ENCODE measurements around the gene GPATCH8. TPM values are rescaled to one million over a fixed set of nuclear protein-coding genes. Genes with fewer than 3 reads are reported as not detected.
"Not testable (repeated sequence)": the region's sequence is repeated elsewhere in the genome, so short reads cannot be mapped to it uniquely, and the experiment has no call there.

Gene GPATCH8
- total RNA-seq, 1 donor from 2014 or later: 28.2 TPM

DNA sequence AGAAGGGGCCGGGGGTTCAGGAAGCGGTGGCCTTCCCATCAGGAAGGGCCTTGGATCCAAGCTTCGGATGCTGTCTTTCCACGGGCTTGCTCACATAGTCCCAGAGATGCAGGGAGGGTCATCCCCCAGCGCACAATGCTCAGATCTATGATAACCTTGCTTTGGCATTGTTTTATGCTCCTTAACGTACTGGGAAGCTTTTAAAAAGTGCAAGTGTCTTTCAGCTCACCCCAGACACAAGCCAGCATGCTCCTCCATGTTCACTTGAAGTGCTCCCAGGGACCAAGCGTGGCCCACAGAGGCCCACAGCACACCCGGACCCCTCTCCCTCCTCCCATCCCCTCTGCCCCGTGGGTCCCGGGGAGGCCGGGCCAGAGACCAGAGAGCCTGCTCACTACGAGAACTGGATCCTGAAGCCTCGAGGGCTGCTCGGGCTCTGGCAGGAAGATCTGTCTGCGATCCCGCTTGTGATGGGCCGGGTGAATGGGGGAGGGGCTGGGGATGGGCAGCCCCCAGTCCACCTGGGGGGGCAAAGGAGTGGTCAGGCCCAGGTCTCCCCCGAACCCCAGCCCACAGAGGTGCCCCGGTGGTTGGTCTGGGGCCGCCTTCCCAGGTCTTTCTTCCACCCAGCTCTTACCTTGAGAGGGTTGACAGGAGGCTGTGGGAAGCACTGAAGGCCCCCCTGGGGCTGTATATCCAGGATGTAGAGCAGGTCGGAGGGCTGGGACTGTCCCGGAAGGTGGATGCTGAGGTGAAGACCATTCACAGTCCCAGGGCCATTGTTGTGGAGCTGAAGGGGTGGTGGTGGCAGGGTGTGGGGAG, 127.8 kb downstream of the GPATCH8 start:
- no peak for DNase-seq (ENCODE audit: low spot score)

DNA sequence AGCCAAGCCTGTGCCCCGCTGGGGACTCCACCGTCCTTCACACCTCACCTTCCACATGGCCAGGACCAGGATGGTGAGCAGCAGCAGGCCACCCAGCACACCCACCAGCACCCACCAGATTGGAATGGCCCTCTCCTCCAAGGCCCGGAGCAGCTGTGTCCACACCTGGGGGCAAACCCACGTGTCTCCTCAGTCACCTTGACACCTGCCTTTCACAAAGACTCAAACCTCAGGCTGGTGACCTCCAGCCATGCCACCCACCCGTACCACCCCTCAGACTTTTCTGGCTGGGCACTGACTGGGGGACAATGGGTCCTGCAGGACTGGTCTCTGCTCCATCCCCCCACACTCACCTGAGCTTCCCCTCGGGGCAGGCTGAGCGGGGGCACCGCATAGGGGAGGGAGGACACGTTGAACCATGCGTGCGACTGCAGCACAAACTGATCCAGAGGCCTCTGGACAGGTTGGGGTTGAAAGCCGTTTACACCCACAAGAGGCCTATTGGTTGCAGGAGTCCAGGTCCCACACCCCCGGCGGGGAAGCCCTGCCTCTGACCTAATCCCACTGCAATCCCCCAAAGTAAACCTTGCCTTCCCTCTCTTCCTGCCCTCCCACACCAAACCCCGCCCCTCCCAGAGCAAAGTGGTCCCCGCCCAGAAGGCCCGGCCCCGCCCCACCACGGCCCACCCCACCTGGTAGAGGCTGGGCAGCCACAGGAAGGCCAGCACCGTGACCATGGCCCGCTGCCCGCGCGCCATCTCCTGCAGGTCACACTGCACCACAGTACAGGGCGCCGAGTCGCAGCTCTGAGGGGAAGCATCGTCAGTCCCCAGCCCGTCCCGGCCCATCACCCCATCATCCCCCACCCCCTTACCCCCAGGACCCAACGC, 128.7 kb downstream of the GPATCH8 start:
- DNase-seq (ENCODE audit: low spot score): no peak

DNA sequence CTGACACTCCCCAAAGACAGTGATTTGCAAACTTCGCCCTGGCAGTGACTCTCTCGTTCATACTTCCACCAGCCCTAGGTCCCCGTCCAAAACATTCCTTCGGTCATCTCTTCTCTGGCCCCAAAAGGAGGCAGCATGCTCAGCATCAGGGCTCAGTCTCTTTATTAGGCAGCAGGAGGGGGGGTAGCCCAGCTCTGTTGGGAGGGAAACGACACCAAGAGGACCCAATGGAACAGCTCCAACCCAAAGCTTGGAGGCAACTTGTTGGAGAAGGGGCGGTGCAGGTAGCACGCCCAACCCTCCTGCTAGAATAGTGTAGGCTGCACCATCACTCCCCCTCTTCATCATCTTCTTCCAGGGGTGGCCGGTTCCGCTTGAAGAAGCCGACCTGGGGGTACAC, 131.2 kb downstream of the GPATCH8 start:
- no peak for DNase-seq (ENCODE audit: low spot score)

DNA sequence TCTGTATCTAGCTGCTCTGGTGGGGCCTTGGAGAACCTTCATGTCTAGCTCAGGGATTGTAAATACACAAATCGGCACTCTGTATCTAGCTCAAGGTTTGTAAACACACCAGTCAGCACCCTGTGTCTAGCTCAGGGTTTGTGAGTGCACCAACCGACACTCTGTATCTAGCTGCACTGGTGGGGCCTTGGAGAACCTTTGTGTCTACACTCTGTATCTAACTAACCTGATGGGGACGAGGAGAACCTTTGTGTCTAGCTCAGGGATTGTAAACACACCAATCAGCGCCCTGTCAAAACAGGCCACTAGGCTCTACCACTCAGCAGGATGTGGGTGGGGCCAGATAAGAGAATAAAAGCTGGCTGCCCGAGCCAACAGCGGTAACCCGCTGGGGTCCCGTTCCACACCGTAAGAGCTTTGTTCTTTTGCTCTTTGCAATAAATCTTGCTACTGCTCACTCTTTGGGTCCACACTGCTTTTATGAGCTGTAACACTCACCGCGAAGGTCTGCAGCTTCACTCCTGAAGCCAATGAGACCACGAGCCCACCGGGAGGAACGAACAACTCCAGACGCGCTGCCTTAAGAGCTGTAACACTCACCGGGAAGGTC, 133.7 kb downstream of the GPATCH8 start:
- DNase-seq (ENCODE audit: low spot score): not testable (repeated sequence)

DNA sequence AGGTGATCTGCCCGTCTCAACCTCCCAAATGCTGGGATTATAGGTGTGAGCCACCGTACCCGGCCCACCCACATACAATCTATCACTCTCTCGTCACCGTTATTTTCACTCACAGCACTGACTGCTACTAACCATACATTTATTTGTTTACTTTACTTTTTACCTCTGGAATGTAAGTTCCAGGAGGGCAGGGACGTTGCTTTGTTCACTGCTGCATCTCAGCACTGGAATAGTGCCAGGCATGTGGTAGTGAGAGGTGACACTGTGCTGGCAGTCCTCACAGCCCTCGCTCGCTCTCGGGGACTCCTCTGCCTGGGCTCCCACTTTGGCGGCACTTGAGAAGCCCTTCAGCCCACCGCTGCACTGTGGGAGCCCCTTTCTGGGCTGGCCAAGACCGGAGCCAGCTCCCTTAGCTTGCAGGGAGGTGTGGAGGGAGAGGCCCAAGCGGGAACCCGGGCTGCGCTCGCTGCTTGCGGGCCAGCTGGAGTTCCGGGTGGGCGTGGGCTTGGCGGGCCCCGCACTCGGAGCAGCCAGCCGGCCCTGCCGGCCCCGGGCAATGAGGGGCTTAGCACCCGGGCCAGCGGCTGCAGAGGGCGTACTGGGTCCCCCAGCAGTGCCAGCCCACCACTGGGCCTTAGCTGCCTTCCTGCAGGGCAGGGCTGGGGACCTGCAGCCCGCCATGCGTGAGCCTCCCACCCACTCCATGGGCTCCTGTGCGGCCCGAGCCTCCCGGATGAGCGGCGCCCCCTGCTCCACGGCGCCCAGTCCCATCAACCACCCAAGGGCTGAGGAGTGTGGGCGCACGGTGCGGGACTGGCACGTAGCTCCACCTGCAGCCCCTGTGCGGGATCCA, 134.6 kb downstream of the GPATCH8 start:
- DNase-seq (ENCODE audit: low spot score): not testable (repeated sequence)

DNA sequence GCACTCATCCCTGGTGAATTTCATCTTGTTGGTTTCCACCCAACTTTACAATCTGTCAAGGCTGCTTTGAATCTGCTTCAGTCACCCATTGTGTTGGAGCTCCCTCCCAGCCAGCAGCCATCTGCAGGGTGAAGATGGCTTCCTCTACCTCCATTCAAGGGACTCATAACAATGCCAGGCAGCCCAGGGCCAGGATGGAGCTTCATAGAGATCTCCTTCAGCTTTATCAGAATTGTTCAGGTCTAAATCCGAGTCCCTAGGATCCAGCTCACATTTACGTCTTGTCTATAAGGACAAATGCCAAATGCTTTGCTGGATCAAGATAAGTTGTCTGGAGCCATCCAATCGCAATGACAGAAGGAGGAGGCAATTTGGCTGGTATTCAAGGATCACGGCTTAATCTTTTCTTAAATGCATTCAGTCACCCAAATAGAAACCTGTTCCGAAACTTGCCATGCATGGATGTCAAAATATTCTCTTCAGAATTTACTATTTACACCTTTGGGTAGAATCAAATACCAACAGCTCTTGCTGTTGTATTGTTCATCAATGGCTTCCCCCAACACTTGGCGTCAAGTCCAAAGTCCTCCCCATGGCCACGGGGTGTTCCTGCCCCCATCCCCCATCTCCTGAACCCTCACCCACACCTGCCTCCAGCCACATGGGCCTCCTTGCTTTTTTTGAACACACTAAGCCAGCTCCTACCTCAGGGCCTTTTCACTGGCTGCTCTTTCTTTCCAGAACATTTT, 135.8 kb downstream of the GPATCH8 start:
- no peak for DNase-seq (ENCODE audit: low spot score)

DNA sequence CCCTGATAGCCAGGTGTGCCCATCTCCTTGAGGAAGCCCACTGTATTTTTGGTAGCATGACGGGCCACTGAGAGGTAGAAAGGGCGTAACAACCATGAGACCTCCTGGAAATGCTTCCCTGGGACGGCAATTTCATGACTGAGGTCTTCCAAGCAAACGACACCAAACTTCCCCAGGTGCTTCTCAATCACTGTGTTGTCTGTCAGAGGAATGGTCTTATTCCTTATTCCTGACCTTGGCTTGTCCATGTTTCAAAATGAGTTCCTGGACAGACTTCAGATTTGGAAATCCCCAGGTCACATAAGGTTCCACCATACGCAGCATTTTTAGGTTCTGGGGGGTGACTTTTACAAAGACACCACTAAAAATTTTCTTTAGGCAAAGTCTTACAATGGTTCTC, 138.2 kb downstream of the GPATCH8 start:
- not testable (repeated sequence) for DNase-seq (ENCODE audit: low spot score)

DNA sequence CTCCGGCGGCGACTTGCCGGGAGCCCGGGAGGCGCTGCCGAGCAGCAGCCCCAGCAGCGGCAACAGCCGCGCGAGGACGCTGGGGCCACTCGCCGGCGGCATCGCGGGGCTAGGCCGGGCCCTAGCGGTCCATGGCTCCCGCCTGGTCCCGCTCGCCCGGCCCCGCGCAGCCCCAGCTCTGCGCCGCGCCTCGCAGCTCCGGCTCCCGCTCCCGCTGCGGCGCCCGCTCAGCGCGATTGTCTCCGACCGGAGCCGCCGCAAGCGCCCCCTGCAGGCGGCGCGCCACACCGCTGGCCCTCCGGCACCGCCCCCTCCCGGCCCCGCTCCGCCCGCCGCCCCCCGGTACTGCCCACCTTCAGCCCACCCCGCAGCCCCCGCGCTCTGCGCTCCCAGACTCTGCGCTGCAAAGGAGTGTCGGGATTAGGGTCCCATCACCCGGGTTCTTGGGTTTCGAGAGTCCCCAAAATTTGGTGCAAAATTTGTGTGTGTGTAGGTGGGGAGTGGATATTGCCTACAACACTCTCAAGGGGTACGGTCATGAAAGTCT, 139.5 kb downstream of the GPATCH8 start, which contains the start of gene FAM171A2:
Gene FAM171A2 (minus strand): TSS at position 241 of the 547 bp plus-strand sequence. CDS start 139 bp downstream, at position 102.
- DNase-seq (ENCODE audit: low spot score): peak; percentile 69

DNA sequence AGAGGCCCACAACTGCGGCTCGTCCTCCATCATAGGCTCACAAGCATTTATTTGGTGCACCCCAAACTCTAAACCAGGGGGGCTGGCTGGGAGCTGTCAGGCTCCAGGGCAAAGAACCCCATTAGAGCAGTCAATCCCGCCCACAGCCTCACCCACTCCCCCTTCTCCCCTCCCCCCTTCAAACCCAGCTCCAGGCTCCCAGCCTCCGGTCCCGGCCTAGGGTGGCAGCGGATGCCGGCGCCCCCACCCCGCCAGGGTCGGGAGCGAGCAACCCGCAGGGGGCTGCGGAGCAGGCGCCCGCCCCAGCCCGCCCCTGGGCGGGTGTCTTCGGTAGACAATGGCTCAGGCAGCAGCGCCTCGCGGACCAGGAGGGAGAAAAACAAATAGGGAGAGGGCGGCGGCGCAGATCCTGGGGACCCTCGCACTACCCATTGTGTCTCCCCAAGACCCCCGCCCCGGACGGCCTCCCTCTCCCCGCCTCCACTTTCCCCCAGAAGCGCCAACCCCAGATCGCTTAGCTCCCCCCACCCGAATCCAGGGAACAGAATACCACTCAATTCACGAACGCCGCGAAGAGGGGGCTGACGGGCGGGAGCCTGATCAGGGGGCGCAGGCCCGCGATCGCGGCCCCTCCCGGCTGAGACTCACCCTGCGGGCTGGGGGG, 140.1 kb downstream of the GPATCH8 start:
- peak; percentile 62 for DNase-seq (ENCODE audit: low spot score)

DNA sequence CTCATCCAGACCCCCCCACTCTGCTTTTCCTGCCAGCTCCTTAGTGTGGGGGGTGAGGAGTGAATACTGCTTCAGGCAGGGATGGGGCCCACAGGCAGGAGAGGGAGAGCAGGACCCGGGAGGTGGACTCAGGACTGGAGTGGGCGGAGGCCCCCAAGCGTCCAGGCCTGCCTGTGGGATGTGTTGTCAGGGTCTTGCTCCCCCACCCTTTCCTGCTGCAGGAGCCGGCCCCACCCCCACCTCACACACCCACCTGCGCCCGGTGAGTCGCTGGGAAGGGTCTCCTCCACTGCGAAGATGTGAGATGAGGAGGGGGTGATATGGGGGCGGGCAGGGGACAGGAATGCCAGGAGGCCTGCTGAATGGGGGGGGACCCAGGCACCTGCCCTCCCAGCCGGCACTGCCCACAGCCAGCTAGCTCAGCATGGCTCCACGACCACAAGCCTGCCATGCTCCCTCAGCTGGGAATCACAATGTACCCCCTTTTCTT, 140.7 kb downstream of the GPATCH8 start:
- peak; percentile 66 for DNase-seq (ENCODE audit: low spot score)

DNA sequence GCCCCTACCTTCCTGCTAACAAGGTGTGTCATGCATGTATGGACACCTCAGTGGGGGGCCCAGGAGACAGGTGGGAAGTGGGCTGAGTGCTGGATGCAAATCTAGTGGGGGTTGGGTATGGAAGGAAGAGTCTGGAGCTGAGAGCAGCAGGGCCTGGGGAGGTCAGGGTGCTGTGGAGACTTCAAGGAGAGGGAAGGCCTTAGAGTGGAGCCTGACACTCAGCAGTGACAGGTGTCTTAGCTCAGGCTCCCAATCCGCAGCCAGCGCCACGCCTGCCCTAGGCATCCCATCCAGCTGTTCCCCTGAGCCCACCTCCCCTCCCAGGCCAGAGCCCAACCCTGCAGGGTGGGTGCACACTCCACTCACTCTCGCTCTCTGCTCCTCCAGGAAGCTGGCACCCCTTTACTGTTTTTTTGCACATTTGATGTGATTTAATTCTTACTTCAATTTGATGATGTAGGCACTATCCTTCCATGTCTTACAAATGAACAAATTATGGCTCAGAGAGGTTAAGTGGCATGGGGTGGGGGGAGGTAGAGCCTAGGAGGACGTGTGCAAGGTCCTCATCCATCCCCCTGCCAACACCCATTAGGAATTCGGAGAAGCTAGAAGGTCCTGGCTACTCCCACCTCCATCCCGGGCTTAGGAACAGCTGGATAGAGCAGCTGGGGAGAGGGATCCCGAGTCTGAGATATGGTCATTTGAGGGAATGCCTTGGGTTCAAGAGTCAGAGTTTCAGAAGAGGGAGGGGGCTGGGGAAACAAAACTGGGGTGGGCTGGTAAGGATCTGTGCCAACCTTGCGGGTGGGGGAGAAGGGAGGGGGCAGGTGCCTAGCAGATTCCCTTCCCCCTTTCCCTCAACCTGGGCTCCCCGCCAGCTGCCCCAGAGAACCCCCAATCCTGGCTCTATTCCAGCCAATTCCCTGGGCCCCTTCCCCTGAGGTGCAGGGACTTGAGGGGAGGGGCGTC, 141.6 kb downstream of the GPATCH8 start:
- peak; percentile 69 for DNase-seq (ENCODE audit: low spot score)

DNA sequence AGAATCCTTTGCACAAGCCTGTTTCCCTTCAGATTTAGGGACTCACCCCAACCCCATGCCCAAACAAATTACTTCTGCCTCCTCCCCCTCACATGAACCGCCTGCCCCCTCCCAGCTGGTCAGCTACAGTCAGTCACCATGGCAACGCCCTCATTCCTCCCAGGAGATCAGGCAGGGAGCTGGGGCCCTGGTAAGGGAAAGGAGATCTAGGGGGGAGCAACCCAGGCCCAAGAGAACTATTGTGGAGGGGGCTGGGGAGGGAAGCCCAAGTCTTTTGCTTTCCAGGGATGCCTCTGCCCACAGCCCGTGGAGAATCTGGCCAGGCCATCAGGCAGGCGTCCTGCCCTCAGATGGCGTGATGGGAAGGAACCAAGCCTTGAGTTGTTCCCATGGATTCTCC, 142.4 kb downstream of the GPATCH8 start:
- DNase-seq (ENCODE audit: low spot score): peak; percentile 96

DNA sequence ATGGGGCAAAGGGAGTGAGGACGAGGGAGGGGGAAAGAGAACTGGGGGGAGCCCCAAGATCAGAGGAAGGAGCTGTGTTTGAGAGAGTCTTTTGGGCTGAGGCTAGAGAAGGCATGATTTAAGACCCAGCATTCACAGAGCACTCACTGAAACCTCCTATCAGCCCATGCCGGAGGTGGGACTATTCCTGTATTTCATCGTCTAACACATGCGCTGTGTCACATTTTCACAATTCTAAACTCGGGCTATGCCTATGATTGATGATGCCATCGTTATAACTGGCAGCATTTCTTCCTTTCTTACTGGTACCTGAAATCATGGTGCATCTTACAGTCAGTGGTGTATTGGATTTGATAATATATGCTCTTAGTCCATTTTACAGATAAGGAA, 143.1 kb downstream of the GPATCH8 start:
- no peak for DNase-seq (ENCODE audit: low spot score)

DNA sequence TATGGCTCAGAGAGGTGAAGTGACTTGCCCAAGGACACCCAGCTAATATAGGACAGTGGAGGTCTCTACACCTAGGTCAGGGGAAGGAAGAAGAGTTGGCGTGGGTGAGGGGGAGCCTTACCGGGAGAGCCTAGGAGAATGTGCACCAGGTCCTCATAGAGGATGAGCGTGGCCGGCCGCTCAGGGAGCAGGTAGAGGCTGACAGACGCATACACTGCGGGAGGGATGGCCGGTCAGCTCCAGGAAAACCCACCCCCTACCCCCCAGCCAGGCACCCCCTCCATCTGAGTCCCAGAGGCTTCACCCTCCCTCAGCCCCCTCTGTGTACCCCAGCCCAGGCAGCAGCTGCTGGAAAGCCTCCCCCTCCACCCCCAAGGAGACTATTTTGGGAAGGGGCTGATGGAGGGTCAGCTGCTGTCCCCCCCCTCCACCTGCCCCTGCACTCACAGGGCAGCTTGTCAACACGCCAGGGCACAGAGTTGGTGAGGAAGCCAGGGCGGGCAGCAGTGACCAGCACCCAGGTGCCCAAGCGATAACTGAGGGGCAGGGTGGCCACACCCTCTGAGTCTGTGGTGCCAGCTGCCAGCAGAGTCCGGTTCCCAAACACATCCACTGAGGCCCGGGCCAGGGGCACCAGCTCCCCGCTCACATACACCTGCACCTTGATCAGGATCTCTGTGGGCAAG, 143.6 kb downstream of the GPATCH8 start:
- DNase-seq (ENCODE audit: low spot score): no peak

DNA sequence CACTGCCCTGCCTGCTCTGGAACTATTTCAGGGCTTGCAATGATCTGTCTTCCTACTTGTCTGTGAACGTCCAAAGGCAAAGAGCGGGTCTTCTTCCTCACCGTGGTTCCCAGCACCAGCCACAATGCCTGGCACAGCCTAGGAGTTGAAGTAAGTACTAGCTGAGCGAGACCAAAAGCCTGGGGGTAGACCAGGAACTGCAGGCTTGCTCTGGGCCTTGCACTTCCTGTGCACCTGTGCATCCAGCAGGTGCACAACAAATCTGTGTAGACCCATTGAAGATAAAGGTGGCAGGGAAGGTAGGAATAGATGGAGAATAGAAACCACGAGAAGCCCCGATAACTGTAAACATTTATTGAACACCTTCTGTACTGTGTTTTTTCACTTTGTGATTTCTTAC, 144.2 kb downstream of the GPATCH8 start:
- DNase-seq (ENCODE audit: low spot score): no peak

DNA sequence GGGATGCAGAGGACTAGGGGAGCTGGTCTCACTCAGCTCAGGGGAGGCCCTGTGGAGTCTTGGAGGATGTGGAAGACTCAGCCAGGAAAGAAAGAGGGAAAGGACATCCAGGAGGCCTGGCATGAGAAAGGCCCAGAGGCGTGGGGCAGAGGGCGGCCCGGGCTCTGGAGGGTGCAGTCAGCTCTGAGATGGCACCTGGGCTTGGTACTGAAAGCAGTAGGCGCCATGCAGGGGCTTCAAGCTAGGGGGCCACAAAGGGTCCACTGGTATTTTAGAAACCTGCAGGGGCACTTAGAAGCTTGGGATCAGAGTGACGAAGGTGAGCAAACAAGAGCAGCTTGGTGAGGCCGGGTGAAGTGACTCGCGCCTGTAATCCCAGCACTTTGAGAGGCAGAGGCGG, 145.1 kb downstream of the GPATCH8 start:
- no peak for DNase-seq (ENCODE audit: low spot score)

DNA sequence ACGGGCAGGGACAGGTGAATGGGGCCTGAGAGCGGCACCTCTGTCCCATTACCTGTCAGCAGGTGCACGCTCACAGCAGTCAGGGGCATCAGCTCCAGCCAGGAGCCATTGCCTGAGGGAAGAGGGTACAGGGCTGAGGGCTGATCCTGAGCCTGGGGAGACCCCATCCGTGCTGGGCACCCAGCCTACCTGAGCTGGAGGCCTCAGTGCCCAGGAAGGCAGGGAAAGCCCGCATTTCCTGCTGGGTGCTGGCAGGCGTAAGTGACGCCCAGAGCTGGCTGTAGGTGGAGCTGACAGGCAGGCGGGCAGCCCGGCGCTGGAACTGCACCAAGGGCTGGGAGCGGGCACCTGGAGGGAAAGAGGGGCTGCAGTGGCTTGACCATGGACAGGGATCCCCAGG, 147.0 kb downstream of the GPATCH8 start:
- no peak for DNase-seq (ENCODE audit: low spot score)
